ENCODE results near the gene MIOX. TPM values are rescaled to one million over a fixed set of nuclear protein-coding genes. Genes with fewer than 3 reads are reported as not detected.

MIOX gene
- total RNA-seq, 4 donors from 2014 or later, result not detected

DNA sequence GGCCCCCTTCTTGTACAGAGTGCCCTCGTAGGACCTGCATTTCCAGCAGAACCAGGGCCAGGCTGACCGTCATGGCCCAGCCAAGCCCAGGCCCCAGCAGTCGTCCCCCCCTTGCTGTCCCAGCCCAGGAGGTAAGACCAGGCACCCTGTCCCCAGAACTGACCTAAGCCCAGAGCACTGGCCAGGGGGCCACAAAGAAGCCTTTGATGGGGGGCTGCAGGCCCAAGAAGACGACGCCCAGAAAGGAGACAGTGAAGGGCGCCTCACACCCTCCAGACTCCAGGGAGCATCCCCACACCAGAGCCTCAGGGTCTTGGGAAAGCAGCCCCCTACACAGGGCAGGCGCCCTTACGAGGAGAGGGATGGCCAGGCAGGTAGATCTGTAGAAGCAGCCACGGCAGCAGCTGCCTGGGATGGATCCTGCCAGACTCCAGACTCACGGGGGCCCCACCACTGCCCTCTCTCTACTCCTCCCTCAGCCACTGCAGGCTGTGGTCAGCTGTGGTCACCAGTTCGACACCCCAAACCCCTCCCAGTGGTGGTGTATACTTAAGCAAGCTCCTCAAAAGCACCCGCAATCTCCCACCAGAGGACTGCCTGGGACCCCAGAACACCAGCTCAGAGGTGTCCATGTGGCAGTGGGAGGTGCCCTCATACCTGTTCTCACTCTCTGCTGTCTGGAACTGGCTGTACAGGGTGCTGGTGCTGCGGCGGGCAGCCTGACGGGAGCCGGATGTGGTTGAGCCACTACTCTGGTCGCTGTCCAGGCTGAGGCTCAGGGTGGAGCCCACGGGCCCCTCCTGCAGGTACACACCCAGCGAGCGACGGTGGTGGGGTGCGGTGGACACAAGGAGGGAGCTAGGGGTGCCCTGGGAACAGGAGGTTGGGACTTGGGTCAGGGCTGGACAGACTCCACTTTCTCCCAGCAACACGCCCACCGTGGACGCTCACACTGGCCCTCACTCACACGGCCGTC, 38.8 kb upstream of the MIOX start:
- Histone ChIP-seq H3K27me3 (no peaks in the 10 kb centered on the region), H3K36me3 (peaks cover 63% of the 10 kb centered on the region), H3K9me3 (no peaks in the 10 kb centered on the region), H3K4me1 (no peaks in the 10 kb centered on the region), H3K27ac (no peak overlapping the region), H3K4me3 (no peak overlapping the region)
- 85% methylated on average over 21 of the region's 27 CpGs for WGBS
- no peak for DNase-seq (ENCODE audit: low spot score in 2 of 2)
- TF ChIP-seq POLR2AphosphoS5 (IDR thresholded peaks at IDR 0.05), result no peak
- TF ChIP-seq POLR2A (IDR thresholded peaks at IDR 0.05), result no peak
- TF ChIP-seq CTCF (IDR thresholded peaks at IDR 0.05), result no peak
- no peak for TF ChIP-seq EP300 (IDR thresholded peaks at IDR 0.05)

GRCh38 chr22:50452649-50453048, 34.0 kb upstream of the MIOX start:
- H3K27me3 ChIP-seq, result no peaks in the 10 kb centered on the region
- H3K27ac ChIP-seq, result no peak overlapping the region
- TF ChIP-seq EP300 (IDR thresholded peaks at IDR 0.05) (no peak), POLR2A (IDR thresholded peaks at IDR 0.05) (no peak), CTCF (IDR thresholded peaks at IDR 0.05) (no peak), POLR2AphosphoS5 (IDR thresholded peaks at IDR 0.05) (no peak)
- whole genome bisulfite sequencing, result 86% methylated on average over 5 of the region's 5 CpGs
- H3K4me1 ChIP-seq, result no peaks in the 10 kb centered on the region
- H3K36me3 ChIP-seq, result peaks cover 77% of the 10 kb centered on the region
- no peaks in the 10 kb centered on the region for H3K9me3 ChIP-seq
- H3K4me3 ChIP-seq, result no peak overlapping the region
- DNase-seq (ENCODE audit: low spot score in 2 of 2), result no peak

- H3K9me3 ChIP-seq, result no peaks in the 10 kb centered on the region
- H3K27ac ChIP-seq, result no peak overlapping the region
- WGBS, result 94% methylated on average over 14 of the region's 27 CpGs
- H3K4me3 ChIP-seq, result no peak overlapping the region
- H3K4me1 ChIP-seq, result no peaks in the 10 kb centered on the region
- peaks cover 78% of the 10 kb centered on the region for H3K36me3 ChIP-seq
- H3K27me3 ChIP-seq, result no peaks in the 10 kb centered on the region
- no peak for DNase-seq (ENCODE audit: low spot score in 2 of 2)
- no peak for TF ChIP-seq POLR2A (IDR thresholded peaks at IDR 0.05)
- no peak for TF ChIP-seq EP300 (IDR thresholded peaks at IDR 0.05)
- TF ChIP-seq CTCF (IDR thresholded peaks at IDR 0.05), result no peak
- no peak for TF ChIP-seq POLR2AphosphoS5 (IDR thresholded peaks at IDR 0.05)
Observed at GRCh38 chr22:50454556-50455075, 32.0 kb upstream of the MIOX start.

- H3K36me3 ChIP-seq, result peaks cover 78% of the 10 kb centered on the region
- no peaks in the 10 kb centered on the region for H3K9me3 ChIP-seq
- no peaks in the 10 kb centered on the region for H3K4me1 ChIP-seq
- TF ChIP-seq EP300 (IDR thresholded peaks at IDR 0.05) (no peak), POLR2A (IDR thresholded peaks at IDR 0.05) (no peak), POLR2AphosphoS5 (IDR thresholded peaks at IDR 0.05) (no peak), CTCF (IDR thresholded peaks at IDR 0.05) (no peak)
- no peak overlapping the region for H3K4me3 ChIP-seq
- H3K27ac ChIP-seq, result no peak overlapping the region
- DNase-seq (ENCODE audit: low spot score in 2 of 2), result no peak
- H3K27me3 ChIP-seq, result no peaks in the 10 kb centered on the region
- WGBS, result 88% methylated on average over 12 of the region's 18 CpGs
Observed at GRCh38 chr22:50455201-50455600, 31.5 kb upstream of the MIOX start.

- H3K9me3 ChIP-seq, result no peaks in the 10 kb centered on the region
- DNase-seq (ENCODE audit: low spot score in 2 of 2), result no peak
- H3K36me3 ChIP-seq, result peaks cover 80% of the 10 kb centered on the region
- H3K4me3 ChIP-seq, result no peak overlapping the region
- no peaks in the 10 kb centered on the region for H3K27me3 ChIP-seq
- TF ChIP-seq EP300 (IDR thresholded peaks at IDR 0.05), result no peak
- no peak for TF ChIP-seq POLR2A (IDR thresholded peaks at IDR 0.05)
- no peak for TF ChIP-seq POLR2AphosphoS5 (IDR thresholded peaks at IDR 0.05)
- no peak for TF ChIP-seq CTCF (IDR thresholded peaks at IDR 0.05)
- peaks cover 8% of the 10 kb centered on the region for H3K4me1 ChIP-seq
- 99% methylated on average over 9 of the region's 11 CpGs for WGBS
- H3K27ac ChIP-seq, result no peak overlapping the region
Observed at GRCh38 chr22:50456026-50456425, 30.6 kb upstream of the MIOX start.

Data from suprapubic skin (tissue), 4 donors.